Endothelial cell of umbilical vein (primary cell): ENCODE data around the gene LRP1B. TPM values are rescaled to one million over a fixed set of nuclear protein-coding genes. Genes with fewer than 3 reads are reported as not detected.

ENCODE experiments used
- BruUV-seq: library from RNA; stranded (reverse); fragments of 400-500 nt; replicated peaks from 2 replicates; lab custom pipeline; 2021; lab: Mats Ljungman, UMichigan
- CTCF ChIA-PET: fragments of 300-600, 350-600 bp; sonication (Branson Sonifier 250); formaldehyde crosslinking; loops from one replicate; lab custom pipeline; 2021; ENCODE audit warnings: antibody characterized with exemption, inconsistent platforms; lab: Charles Lee
- POLR2A ChIA-PET: fragments of 300-600, 350-600 bp; sonication (Branson Sonifier 250); formaldehyde crosslinking; loops from one replicate; lab custom pipeline; 2021; ENCODE audit warnings: antibody characterized with exemption, inconsistent platforms; lab: Charles Lee
- DNase-seq: peaks from one replicate; pipeline ENCODE4 v3.0.0-alpha.2; 2011; ENCODE audit warnings: low read depth, low spot score
- FAIRE-seq: peaks from 2 replicates; lab custom pipeline; 2011; peaks lifted over from hg19 to GRCh38; lab: Jason Lieb, UNC
- H2AFZ ChIP-seq: 2 replicates; pipeline ENCODE4 v1.6.0; 2012; ENCODE audit warnings: low read depth, low read length, control low read depth, inconsistent platforms
- H3K27ac ChIP-seq: 2 replicates; pipeline ENCODE4 v1.5.1; 2011; ENCODE audit warnings: low read depth, mild to moderate bottlenecking, control low read depth, low read length, moderate library complexity; ENCODE audit not compliant: insufficient read depth
- H3K27me3 ChIP-seq, 2 experiments: 2 replicates each; pipeline versions ENCODE4 v1.6.0 to v1.6.1; 2011; ENCODE audit warnings: low read length in 2 of 2, mixed read lengths in 1 of 2; ENCODE audit not compliant: control insufficient read depth in 2 of 2, insufficient read depth in 2 of 2
- H3K36me3 ChIP-seq, 2 experiments: 2 replicates in 1 of 2; 3 replicates in 1 of 2; pipeline ENCODE4 v1.5.1; 2011; ENCODE audit warnings: low read length in 2 of 2, mild to moderate bottlenecking in 1 of 2, moderate library complexity in 1 of 2; ENCODE audit not compliant: control insufficient read depth in 2 of 2, insufficient read depth in 2 of 2; ENCODE audit errors: extremely low read depth in 1 of 2
- H3K4me1 ChIP-seq: 3 replicates; pipeline ENCODE4 v1.5.1; 2011; ENCODE audit warnings: mild to moderate bottlenecking, low read length; ENCODE audit not compliant: control insufficient read depth, insufficient read depth; ENCODE audit errors: extremely low read depth
- H3K4me2 ChIP-seq: 2 replicates; pipeline ENCODE4 v1.6.1; 2011; ENCODE audit warnings: low read length, control low read depth, mixed read lengths; ENCODE audit not compliant: insufficient read depth
- H3K4me3 ChIP-seq, 3 experiments: fragments of 200-600 bp in 1 of 3; sonication (generic), shearing (Covaris generic) in 1 of 3; replicated peaks in 1 of 3; 2 replicates each; pipeline ENCODE4 v1.5.1; 2011 to 2016; ENCODE audit warnings: control low read depth in 3 of 3, low read length in 3 of 3, mild to moderate bottlenecking in 2 of 3, inconsistent platforms in 1 of 3, low read depth in 1 of 3, moderate library complexity in 1 of 3; ENCODE audit not compliant: insufficient read depth in 1 of 3
- H3K79me2 ChIP-seq: 2 replicates; pipeline ENCODE4 v1.6.0; 2012; ENCODE audit warnings: low read length, inconsistent platforms; ENCODE audit not compliant: control insufficient read depth, insufficient read depth
- H3K9ac ChIP-seq: replicated peaks from 2 replicates; pipeline ENCODE3; 2011; ENCODE audit warnings: low read length, control low read depth; ENCODE audit not compliant: insufficient read depth; ENCODE audit errors: extremely low read depth
- H3K9me1 ChIP-seq: replicated peaks from 3 replicates; pipeline ENCODE4 v1.6.0; 2011; ENCODE audit warnings: mild to moderate bottlenecking, low read length; ENCODE audit not compliant: control insufficient read depth, insufficient read depth; ENCODE audit errors: extremely low read depth
- H3K9me3 ChIP-seq: replicated peaks from 2 replicates; pipeline ENCODE4 v1.5.1; 2012; ENCODE audit warnings: low read length, inconsistent platforms; ENCODE audit not compliant: control insufficient read depth, insufficient read depth
- H4K20me1 ChIP-seq: replicated peaks from 2 replicates; pipeline ENCODE3; 2011; ENCODE audit warnings: mild to moderate bottlenecking, low read length; ENCODE audit not compliant: control insufficient read depth, insufficient read depth; ENCODE audit errors: extremely low read depth
- EZH2 ChIP-seq: IDR thresholded peaks from 2 replicates; pipeline ENCODE4 v1.6.1; 2012; ENCODE audit warnings: borderline replicate concordance, low read depth, mild to moderate bottlenecking, moderate library complexity, low read length, inconsistent platforms; ENCODE audit not compliant: severe bottlenecking
- FOS ChIP-seq: IDR thresholded peaks from 2 replicates; pipeline ENCODE4 v1.6.1; 2011; ENCODE audit warnings: mild to moderate bottlenecking, low read length, moderate library complexity, borderline replicate concordance; ENCODE audit not compliant: insufficient read depth
- GATA2 ChIP-seq: IDR thresholded peaks from 2 replicates; pipeline ENCODE4 v1.7.0; 2011; ENCODE audit warnings: low read depth, mild to moderate bottlenecking, moderate library complexity, mixed read lengths, low read length; ENCODE audit not compliant: insufficient read length, insufficient read depth
- JUN ChIP-seq: IDR thresholded peaks from 2 replicates; pipeline ENCODE4 v1.6.1; 2011; ENCODE audit warnings: borderline replicate concordance, low read depth; ENCODE audit not compliant: insufficient read length, insufficient read depth
- MYC ChIP-seq: IDR thresholded peaks from one replicate; pipeline ENCODE4 v1.6.1; 2011; ENCODE audit warnings: mild to moderate bottlenecking, low read depth, low read length
- POLR2A ChIP-seq: IDR thresholded peaks from 2 replicates; pipeline ENCODE4 v1.6.1; 2012; ENCODE audit warnings: low read depth, mild to moderate bottlenecking, control low read depth, low read length
- POLR2AphosphoS5 ChIP-seq: IDR thresholded peaks from 2 replicates; pipeline ENCODE4 v1.6.1; 2012; ENCODE audit warnings: low read depth, mild to moderate bottlenecking, control low read depth, low read length, moderate library complexity; ENCODE audit not compliant: insufficient read depth
- dilution Hi-C: fragments of 300-500 bp; cut with MboI; formaldehyde crosslinking; loops from one replicate; pipeline ENCODE4 v1.15.0; 2019; ENCODE audit warnings: low sequenced_read_pairs; ENCODE audit not compliant: extremely low pct_ligation_motif_present
- intact Hi-C: fragments of 100-400 bp; cut with micrococcal nuclease; formaldehyde crosslinking; loops from one replicate; pipeline ENCODE4 v1.10.0; 2022
- polyA plus RNA-seq, 4 experiments: library from polyadenylated mRNA; depleted of rRNA in 3 of 4; stranded (reverse) in 3 of 4; unstranded in 1 of 4; fragments of >200 nt; gene quantifications; 2 replicates each; pipeline versions ENCODE4 v1.2.1 to v1.2.3, GENCODE V29; 2011 to 2012; ENCODE audit warnings: missing spikeins in 1 of 4
- total RNA-seq: library from RNA; stranded (reverse); gene quantifications from 2 replicates; pipeline ENCODE4 v1.2.3, GENCODE V29; 2021
- TF ChIP-seq, protein P1 (sequence below): IDR thresholded peaks from 2 replicates; pipeline ENCODE4 v1.6.1; 2011; ENCODE audit not compliant: insufficient read depth, insufficient read length
- TF ChIP-seq, protein P2 (sequence below), 2 donors: IDR thresholded peaks; 1 replicate in 1 of 2; 2 replicates in 1 of 2; pipeline ENCODE4 v1.5.1; 2011; ENCODE audit warnings: low read length in 2 of 2, mild to moderate bottlenecking in 2 of 2, moderate library complexity in 2 of 2, control low read depth in 1 of 2, inconsistent platforms in 1 of 2, low read depth in 1 of 2; ENCODE audit not compliant: insufficient read depth in 1 of 2; ENCODE audit errors: extremely low read depth in 1 of 2

LRP1B gene
- total and polyA plus RNA-seq, 2 donors (not counting 3 experiments of a cell fraction or from before 2014, with no cell fraction given), result 0.03 to 0.07 TPM

GRCh38 chr2:141437521-141437920 lies 693.3 kb downstream of the LRP1B start:
- POLR2A ChIA-PET, result no interaction called here

More at GRCh38 chr2:141437521-141437920, 693.3 kb downstream of the LRP1B start:
- Histone ChIP-seq H3K27me3 (no peaks in the 10 kb centered on the region), H3K4me3 (no peak overlapping the region), H3K79me2 (no peaks in the 10 kb centered on the region), H2AFZ (no peak overlapping the region), H3K36me3 (no peaks in the 10 kb centered on the region), H3K9me3 (no peaks in the 10 kb centered on the region), H3K4me1 (no peaks in the 10 kb centered on the region), H3K4me2 (no peak overlapping the region), H4K20me1 (no peaks in the 10 kb centered on the region), H3K27ac (no peak overlapping the region), H3K9me1 (no peaks in the 10 kb centered on the region), H3K9ac (no peak overlapping the region)
- no peak for FAIRE-seq
- no peak for TF ChIP-seq JUN
- TF ChIP-seq, protein P1, sequence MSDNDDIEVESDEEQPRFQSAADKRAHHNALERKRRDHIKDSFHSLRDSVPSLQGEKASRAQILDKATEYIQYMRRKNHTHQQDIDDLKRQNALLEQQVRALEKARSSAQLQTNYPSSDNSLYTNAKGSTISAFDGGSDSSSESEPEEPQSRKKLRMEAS, result no peak
- TF ChIP-seq EZH2, result no peak
- no peak for TF ChIP-seq MYC
- TF ChIP-seq, protein P2, sequence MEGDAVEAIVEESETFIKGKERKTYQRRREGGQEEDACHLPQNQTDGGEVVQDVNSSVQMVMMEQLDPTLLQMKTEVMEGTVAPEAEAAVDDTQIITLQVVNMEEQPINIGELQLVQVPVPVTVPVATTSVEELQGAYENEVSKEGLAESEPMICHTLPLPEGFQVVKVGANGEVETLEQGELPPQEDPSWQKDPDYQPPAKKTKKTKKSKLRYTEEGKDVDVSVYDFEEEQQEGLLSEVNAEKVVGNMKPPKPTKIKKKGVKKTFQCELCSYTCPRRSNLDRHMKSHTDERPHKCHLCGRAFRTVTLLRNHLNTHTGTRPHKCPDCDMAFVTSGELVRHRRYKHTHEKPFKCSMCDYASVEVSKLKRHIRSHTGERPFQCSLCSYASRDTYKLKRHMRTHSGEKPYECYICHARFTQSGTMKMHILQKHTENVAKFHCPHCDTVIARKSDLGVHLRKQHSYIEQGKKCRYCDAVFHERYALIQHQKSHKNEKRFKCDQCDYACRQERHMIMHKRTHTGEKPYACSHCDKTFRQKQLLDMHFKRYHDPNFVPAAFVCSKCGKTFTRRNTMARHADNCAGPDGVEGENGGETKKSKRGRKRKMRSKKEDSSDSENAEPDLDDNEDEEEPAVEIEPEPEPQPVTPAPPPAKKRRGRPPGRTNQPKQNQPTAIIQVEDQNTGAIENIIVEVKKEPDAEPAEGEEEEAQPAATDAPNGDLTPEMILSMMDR (IDR thresholded peaks at IDR 0.05; ENCODE audit: extremely low read depth in 1 of 2, insufficient read depth in 1 of 2, low read depth in 1 of 2, low read length in 2 of 2), result no peak
- no peak for TF ChIP-seq GATA2
- TF ChIP-seq FOS, result no peak
- no peak for TF ChIP-seq POLR2AphosphoS5
- no peak for TF ChIP-seq POLR2A
- no TSS peak for BruUV-seq
- CTCF ChIA-PET, result no interaction called here
- dilution Hi-C loops (no loop called here), intact Hi-C loops (no loop called here)
- no peak for DNase-seq
